H1 (cell line): ENCODE results near the gene FGGY. TPM values are rescaled to one million over a fixed set of nuclear protein-coding genes. Genes with fewer than 3 reads are reported as not detected.

Experiments
- CTCF ChIA-PET: fragments of 300-600 bp; sonication (Branson Sonifier 250); formaldehyde crosslinking; loops from one replicate; lab custom pipeline; 2021; ENCODE audit not compliant: partially characterized antibody; lab: Charles Lee
- POLR2A ChIA-PET: fragments of 300-600 bp; sonication (Branson Sonifier 250); formaldehyde crosslinking; loops from one replicate; lab custom pipeline; 2021; ENCODE audit warnings: inconsistent platforms; ENCODE audit not compliant: partially characterized antibody; lab: Charles Lee
- DNase-seq, 2 experiments: peaks; one replicate each; pipeline versions ENCODE4 v3.0.0 to v3.0.0-alpha.2; 2010 to 2022; ENCODE audit warnings: low spot score in 2 of 2, low read depth in 1 of 2, mixed read lengths in 1 of 2
- FAIRE-seq: peaks from 2 replicates; lab custom pipeline; 2011; peaks lifted over from hg19 to GRCh38; lab: Jason Lieb, UNC
- H2AFZ ChIP-seq: 2 replicates; pipeline ENCODE4 v1.8.1; 2012; ENCODE audit warnings: low read length, inconsistent platforms
- H2AK5ac ChIP-seq: 2 replicates; pipeline ENCODE4 v1.6.1; 2013; ENCODE audit warnings: low read depth, low read length
- H2BK120ac ChIP-seq: replicated peaks from 2 replicates; pipeline ENCODE3; 2013; ENCODE audit warnings: low read depth, low read length, inconsistent platforms
- H2BK12ac ChIP-seq: 2 replicates; pipeline ENCODE4 v1.6.1; 2013; ENCODE audit warnings: low read depth, low read length
- H2BK15ac ChIP-seq: 2 replicates; pipeline ENCODE4 v1.6.1; 2013; ENCODE audit warnings: low read length
- H2BK20ac ChIP-seq: 2 replicates; pipeline ENCODE4 v1.6.1; 2013; ENCODE audit warnings: low read length
- H2BK5ac ChIP-seq: 2 replicates; pipeline ENCODE4 v1.6.1; 2013; ENCODE audit warnings: low read depth, low read length
- H3K14ac ChIP-seq: 2 replicates; pipeline ENCODE4 v1.6.1; 2013; ENCODE audit warnings: inconsistent platforms; ENCODE audit not compliant: insufficient read length
- H3K18ac ChIP-seq: 2 replicates; pipeline ENCODE4 v1.6.1; 2013; ENCODE audit warnings: low read length; ENCODE audit errors: extremely low read depth
- H3K23ac ChIP-seq: 2 replicates; pipeline ENCODE4 v1.6.1; 2013; ENCODE audit warnings: inconsistent platforms; ENCODE audit not compliant: insufficient read length
- H3K23me2 ChIP-seq: 2 replicates; pipeline ENCODE4 v1.6.1; 2013; ENCODE audit warnings: low read depth, low read length
- H3K27ac ChIP-seq: 2 replicates; pipeline ENCODE4 v1.6.1; 2011; ENCODE audit warnings: low read depth, low read length, inconsistent platforms
- H3K27me3 ChIP-seq, 4 experiments: replicated peaks in 1 of 4; 1 replicate in 1 of 4; 2 replicates in 3 of 4; pipeline versions ENCODE4 v1.6.1 to v1.8.1; 2011 to 2013; ENCODE audit warnings: low read length in 3 of 4, mild to moderate bottlenecking in 3 of 4, inconsistent platforms in 2 of 4, mixed read lengths in 2 of 4, moderate library complexity in 1 of 4; ENCODE audit not compliant: control insufficient read depth in 3 of 4, insufficient read depth in 3 of 4; ENCODE audit errors: extremely low read depth in 1 of 4
- H3K36me3 ChIP-seq, 4 experiments: 2 replicates each; pipeline versions ENCODE4 v1.6.1 to v1.8.1; 2011 to 2013; ENCODE audit warnings: mild to moderate bottlenecking in 4 of 4, low read length in 3 of 4, moderate library complexity in 2 of 4, control low read depth in 1 of 4, inconsistent platforms in 1 of 4; ENCODE audit not compliant: insufficient read depth in 4 of 4, control insufficient read depth in 2 of 4
- H3K4ac ChIP-seq: replicated peaks from 2 replicates; pipeline ENCODE3; 2013; ENCODE audit warnings: low read length, low read depth, mixed read lengths, inconsistent platforms; ENCODE audit not compliant: insufficient read length
- H3K4me1 ChIP-seq, 4 experiments: replicated peaks in 1 of 4; 1 replicate in 1 of 4; 2 replicates in 3 of 4; pipeline versions ENCODE4 v1.6.1 to v1.8.1; 2011 to 2013; ENCODE audit warnings: low read length in 3 of 4, inconsistent platforms in 2 of 4, mixed read lengths in 1 of 4; ENCODE audit not compliant: insufficient read depth in 4 of 4, control insufficient read depth in 3 of 4
- H3K4me2 ChIP-seq, 2 experiments: 2 replicates each; pipeline versions ENCODE4 v1.6.1 to v1.8.1; 2011 to 2013; ENCODE audit warnings: low read depth in 2 of 2, low read length in 2 of 2, control low read depth in 1 of 2, inconsistent platforms in 1 of 2, mild to moderate bottlenecking in 1 of 2; ENCODE audit not compliant: insufficient read depth in 1 of 2
- H3K4me3 ChIP-seq, 4 experiments: fragments of 200-600, 300-600 bp in 1 of 4; sonication (generic), shearing (Covaris generic), sonication (Bioruptor Twin) in 1 of 4; 2 replicates each; pipeline versions ENCODE4 v1.5.1 to v1.8.1; 2011 to 2016; ENCODE audit warnings: low read length in 4 of 4, low read depth in 3 of 4, control low read depth in 2 of 4, inconsistent platforms in 2 of 4, mild to moderate bottlenecking in 2 of 4, mixed read lengths in 1 of 4, moderate library complexity in 1 of 4; ENCODE audit not compliant: insufficient read depth in 2 of 4; ENCODE audit errors: extremely low read depth in 1 of 4
- H3K56ac ChIP-seq: replicated peaks from 2 replicates; pipeline ENCODE3; 2013; ENCODE audit warnings: low read depth, mild to moderate bottlenecking, mixed read lengths, low read length, inconsistent platforms; ENCODE audit not compliant: insufficient read length
- H3K79me1 ChIP-seq: 2 replicates; pipeline ENCODE4 v1.6.1; 2013; ENCODE audit warnings: low read depth, low read length, control low read depth
- H3K79me2 ChIP-seq, 2 experiments: 2 replicates each; pipeline versions ENCODE4 v1.6.1 to v1.8.1; 2012 to 2013; ENCODE audit warnings: low read length in 2 of 2, mild to moderate bottlenecking in 2 of 2, inconsistent platforms in 1 of 2; ENCODE audit not compliant: insufficient read depth in 2 of 2, control insufficient read depth in 1 of 2
- H3K9ac ChIP-seq, 4 experiments: replicated peaks in 1 of 4; 1 replicate in 1 of 4; 2 replicates in 3 of 4; pipeline versions ENCODE4 v1.6.1 to v1.8.1; 2011 to 2013; ENCODE audit warnings: low read depth in 3 of 4, low read length in 3 of 4, control low read depth in 2 of 4, mild to moderate bottlenecking in 2 of 4, moderate library complexity in 2 of 4, inconsistent platforms in 1 of 4; ENCODE audit errors: extremely low read depth in 1 of 4
- H3K9me3 ChIP-seq, 2 experiments: 2 replicates each; pipeline versions ENCODE4 v1.6.1 to v1.8.1; 2012 to 2013; ENCODE audit warnings: mild to moderate bottlenecking in 2 of 2, moderate library complexity in 2 of 2, control low read depth in 1 of 2, inconsistent platforms in 1 of 2, low read depth in 1 of 2, low read length in 1 of 2, mixed read lengths in 1 of 2; ENCODE audit not compliant: insufficient read depth in 2 of 2
- H4K20me1 ChIP-seq, 2 experiments: replicated peaks in 1 of 2; 2 replicates each; pipeline versions ENCODE3 to v1.8.1; 2011 to 2013; ENCODE audit warnings: inconsistent platforms in 2 of 2, low read length in 2 of 2, mild to moderate bottlenecking in 1 of 2; ENCODE audit not compliant: insufficient read depth in 2 of 2, control insufficient read depth in 1 of 2
- H4K5ac ChIP-seq: 2 replicates; pipeline ENCODE4 v1.6.1; 2013; ENCODE audit warnings: low read length, low read depth, mixed read lengths, inconsistent platforms; ENCODE audit not compliant: insufficient read length
- H4K8ac ChIP-seq: 2 replicates; pipeline ENCODE4 v1.8.0; 2013; ENCODE audit warnings: mild to moderate bottlenecking, moderate library complexity, low read length, inconsistent platforms; ENCODE audit not compliant: insufficient read depth; ENCODE audit errors: extremely low read depth
- H4K91ac ChIP-seq: replicated peaks from 2 replicates; pipeline ENCODE3; 2013; ENCODE audit warnings: low read length, mixed read lengths, inconsistent platforms; ENCODE audit not compliant: insufficient read length
- MAX ChIP-seq: IDR thresholded peaks from 2 replicates; pipeline ENCODE4 v1.6.1; 2012; ENCODE audit warnings: inconsistent platforms
- SP1 ChIP-seq: IDR thresholded peaks from 2 replicates; pipeline ENCODE4 v1.6.1; 2011; ENCODE audit warnings: low read depth, low read length
- WGBS, 2 experiments: shearing (Covaris generic) in 1 of 2; methylation state at CpG; one replicate each; pipeline versions ENCODE4 v1.1.6 to v1.1.7; 2013 to 2015; ENCODE audit warnings: low lambda C conversion rate in 2 of 2, mixed read lengths in 2 of 2, inconsistent platforms in 1 of 2, low coverage in 1 of 2, missing lambda C conversion rate in 1 of 2; ENCODE audit not compliant: insufficient replicate concordance in 2 of 2, insufficient coverage in 1 of 2, insufficient read length in 1 of 2; ENCODE audit errors: extremely low coverage in 1 of 2, missing lambda C conversion rate in 1 of 2; 5-methylcytosine and 5-hydroxymethylcytosine counted together
- polyA plus RNA-seq, 7 experiments: library from polyadenylated mRNA; depleted of rRNA in 3 of 7; stranded (reverse) in 5 of 7; unstranded in 2 of 7; fragments of >200 nt in 5 of 7; fragments of 200-250 nt in 2 of 7; gene quantifications; 1 replicate in 5 of 7; 2 replicates in 1 of 7; 4 replicates in 1 of 7; pipeline versions ENCODE4 v1.2.1 to v1.2.3, GENCODE V29; 2011 to 2013; ENCODE audit warnings: missing spikeins in 2 of 7, mixed read lengths in 2 of 7
- total RNA-seq: library from RNA; stranded (reverse); fragmentation: NEBNext Ultra II Directional; extraction: Animal tissue kit (Norgen Biotek cat#: 25700); gene quantifications from 2 replicates; pipeline ENCODE4 v1.2.1, GENCODE V29; 2021

Gene FGGY
- total and polyA plus RNA-seq, 2 of the 8 experiments (the other 6 are each of a cell fraction or from before 2014, with no cell fraction given), result 10.3 to 12.5 TPM

DNA sequence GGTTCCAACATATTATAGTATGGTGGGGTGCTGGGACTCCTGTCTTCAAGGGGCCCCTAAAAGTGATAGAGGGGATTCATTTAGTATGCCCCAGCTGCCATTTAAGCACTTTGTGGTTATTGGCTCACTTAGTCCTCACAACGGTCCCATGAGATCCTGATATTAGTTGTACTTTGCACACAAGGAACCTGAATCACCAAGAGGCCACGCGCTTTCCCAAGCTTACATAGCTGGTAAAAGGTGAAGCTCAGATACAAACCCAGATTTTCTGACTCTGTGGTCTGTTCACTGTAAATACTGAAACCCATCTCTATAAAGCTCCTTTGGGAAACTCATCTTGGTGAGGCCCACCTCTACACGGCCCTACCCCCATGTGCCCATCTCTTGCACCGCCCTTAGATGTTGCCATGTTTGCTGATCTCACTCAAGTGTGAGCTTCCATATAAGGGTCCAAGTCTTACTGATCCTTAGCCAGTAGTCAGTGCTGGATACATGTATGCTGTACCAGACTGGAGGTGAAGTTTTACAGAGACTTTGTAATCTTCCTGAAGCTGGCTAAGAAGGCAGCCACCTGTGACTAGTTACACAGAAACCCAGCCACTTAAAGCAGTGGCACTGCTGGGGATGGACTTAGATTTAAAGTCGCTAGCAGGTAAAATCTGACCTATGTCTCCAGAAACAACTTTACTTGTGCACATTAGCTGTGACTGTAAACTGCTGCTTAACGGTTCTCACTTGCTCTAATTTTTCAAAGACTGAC is 393.5 kb downstream of the FGGY start:
- Histone ChIP-seq H3K23me2 (no peaks in the 10 kb centered on the region; the same call in 1 of the 2 replicates), H2BK20ac (no peak overlapping the region), H3K4me1 (peaks cover 0 to 6% (median 1%) of the 10 kb centered on the region in 4 experiments; a peak in 2 of 7 replicates), H3K9me3 (no peaks in the 10 kb centered on the region), H4K20me1 (no peaks in the 10 kb centered on the region), H4K91ac (no peak overlapping the region), H4K8ac (no peak overlapping the region), H3K9ac (no peak overlapping the region), H3K36me3 (no peaks in the 10 kb centered on the region), H2BK12ac (no peak overlapping the region), H2AFZ (no peak overlapping the region), H2BK5ac (no peak overlapping the region), H3K4ac (no peak overlapping the region), H3K4me2 (no peak overlapping the region), H3K56ac (no peak overlapping the region), H3K23ac (no peak overlapping the region), H3K27ac (no peak overlapping the region), H3K79me2 (no peaks in the 10 kb centered on the region), H3K18ac (no peak overlapping the region), H3K14ac (no peak overlapping the region), H3K4me3 (no peak overlapping the region), H2AK5ac (no peak overlapping the region), H3K27me3 (no peaks in the 10 kb centered on the region; a peak in 1 of 7 replicates), H2BK120ac (no peak overlapping the region), H4K5ac (no peak overlapping the region), H3K79me1 (no peaks in the 10 kb centered on the region), H2BK15ac (no peak overlapping the region)
- 89% methylated on average over 7 of the region's 7 CpGs; no CpG with 5 or more reads in 1 of the 2 experiments for WGBS, 2 experiments
- TF ChIP-seq MAX (no peak), SP1 (no peak)
- no peak for DNase-seq
- FAIRE-seq, result no peak
- ChIA-PET CTCF (interaction anchor here (0.5 to 2.2 kb wide), 5 partner anchors 8 to 649 kb away, joined by 3 to 12 read pairs (median 4); no protein-coding TSS in a partner anchor), POLR2A (no interaction called here)
